H1 (cell line): ENCODE results near the gene NPHP4. TPM values are rescaled to one million over a fixed set of nuclear protein-coding genes. Genes with fewer than 3 reads are reported as not detected.

Source experiments
- CTCF ChIA-PET: fragments of 300-600 bp; sonication (Branson Sonifier 250); formaldehyde crosslinking; loops from one replicate; lab custom pipeline; 2021; ENCODE audit not compliant: partially characterized antibody; lab: Charles Lee
- POLR2A ChIA-PET: fragments of 300-600 bp; sonication (Branson Sonifier 250); formaldehyde crosslinking; loops from one replicate; lab custom pipeline; 2021; ENCODE audit warnings: inconsistent platforms; ENCODE audit not compliant: partially characterized antibody; lab: Charles Lee
- DNase-seq, 2 experiments: peaks; one replicate each; pipeline versions ENCODE4 v3.0.0 to v3.0.0-alpha.2; 2010 to 2022; ENCODE audit warnings: low spot score in 2 of 2, low read depth in 1 of 2, mixed read lengths in 1 of 2
- FAIRE-seq: peaks from 2 replicates; lab custom pipeline; 2011; peaks lifted over from hg19 to GRCh38; lab: Jason Lieb, UNC
- H2AFZ ChIP-seq: 2 replicates; pipeline ENCODE4 v1.8.1; 2012; ENCODE audit warnings: low read length, inconsistent platforms
- H2AK5ac ChIP-seq: 2 replicates; pipeline ENCODE4 v1.6.1; 2013; ENCODE audit warnings: low read depth, low read length
- H2BK120ac ChIP-seq: replicated peaks from 2 replicates; pipeline ENCODE3; 2013; ENCODE audit warnings: low read depth, low read length, inconsistent platforms
- H2BK12ac ChIP-seq: 2 replicates; pipeline ENCODE4 v1.6.1; 2013; ENCODE audit warnings: low read depth, low read length
- H2BK15ac ChIP-seq: 2 replicates; pipeline ENCODE4 v1.6.1; 2013; ENCODE audit warnings: low read length
- H2BK20ac ChIP-seq: 2 replicates; pipeline ENCODE4 v1.6.1; 2013; ENCODE audit warnings: low read length
- H2BK5ac ChIP-seq: 2 replicates; pipeline ENCODE4 v1.6.1; 2013; ENCODE audit warnings: low read depth, low read length
- H3K14ac ChIP-seq: 2 replicates; pipeline ENCODE4 v1.6.1; 2013; ENCODE audit warnings: inconsistent platforms; ENCODE audit not compliant: insufficient read length
- H3K18ac ChIP-seq: 2 replicates; pipeline ENCODE4 v1.6.1; 2013; ENCODE audit warnings: low read length; ENCODE audit errors: extremely low read depth
- H3K23ac ChIP-seq: 2 replicates; pipeline ENCODE4 v1.6.1; 2013; ENCODE audit warnings: inconsistent platforms; ENCODE audit not compliant: insufficient read length
- H3K23me2 ChIP-seq: 2 replicates; pipeline ENCODE4 v1.6.1; 2013; ENCODE audit warnings: low read depth, low read length
- H3K27ac ChIP-seq: 2 replicates; pipeline ENCODE4 v1.6.1; 2011; ENCODE audit warnings: low read depth, low read length, inconsistent platforms
- H3K27me3 ChIP-seq, 4 experiments: replicated peaks in 1 of 4; 1 replicate in 1 of 4; 2 replicates in 3 of 4; pipeline versions ENCODE4 v1.6.1 to v1.8.1; 2011 to 2013; ENCODE audit warnings: low read length in 3 of 4, mild to moderate bottlenecking in 3 of 4, inconsistent platforms in 2 of 4, mixed read lengths in 2 of 4, moderate library complexity in 1 of 4; ENCODE audit not compliant: control insufficient read depth in 3 of 4, insufficient read depth in 3 of 4; ENCODE audit errors: extremely low read depth in 1 of 4
- H3K36me3 ChIP-seq, 4 experiments: 2 replicates each; pipeline versions ENCODE4 v1.6.1 to v1.8.1; 2011 to 2013; ENCODE audit warnings: mild to moderate bottlenecking in 4 of 4, low read length in 3 of 4, moderate library complexity in 2 of 4, control low read depth in 1 of 4, inconsistent platforms in 1 of 4; ENCODE audit not compliant: insufficient read depth in 4 of 4, control insufficient read depth in 2 of 4
- H3K4ac ChIP-seq: replicated peaks from 2 replicates; pipeline ENCODE3; 2013; ENCODE audit warnings: low read length, low read depth, mixed read lengths, inconsistent platforms; ENCODE audit not compliant: insufficient read length
- H3K4me1 ChIP-seq, 4 experiments: replicated peaks in 1 of 4; 1 replicate in 1 of 4; 2 replicates in 3 of 4; pipeline versions ENCODE4 v1.6.1 to v1.8.1; 2011 to 2013; ENCODE audit warnings: low read length in 3 of 4, inconsistent platforms in 2 of 4, mixed read lengths in 1 of 4; ENCODE audit not compliant: insufficient read depth in 4 of 4, control insufficient read depth in 3 of 4
- H3K4me2 ChIP-seq, 2 experiments: 2 replicates each; pipeline versions ENCODE4 v1.6.1 to v1.8.1; 2011 to 2013; ENCODE audit warnings: low read depth in 2 of 2, low read length in 2 of 2, control low read depth in 1 of 2, inconsistent platforms in 1 of 2, mild to moderate bottlenecking in 1 of 2; ENCODE audit not compliant: insufficient read depth in 1 of 2
- H3K4me3 ChIP-seq, 4 experiments: fragments of 200-600, 300-600 bp in 1 of 4; sonication (generic), shearing (Covaris generic), sonication (Bioruptor Twin) in 1 of 4; 2 replicates each; pipeline versions ENCODE4 v1.5.1 to v1.8.1; 2011 to 2016; ENCODE audit warnings: low read length in 4 of 4, low read depth in 3 of 4, control low read depth in 2 of 4, inconsistent platforms in 2 of 4, mild to moderate bottlenecking in 2 of 4, mixed read lengths in 1 of 4, moderate library complexity in 1 of 4; ENCODE audit not compliant: insufficient read depth in 2 of 4; ENCODE audit errors: extremely low read depth in 1 of 4
- H3K56ac ChIP-seq: replicated peaks from 2 replicates; pipeline ENCODE3; 2013; ENCODE audit warnings: low read depth, mild to moderate bottlenecking, mixed read lengths, low read length, inconsistent platforms; ENCODE audit not compliant: insufficient read length
- H3K79me1 ChIP-seq: 2 replicates; pipeline ENCODE4 v1.6.1; 2013; ENCODE audit warnings: low read depth, low read length, control low read depth
- H3K79me2 ChIP-seq, 2 experiments: 2 replicates each; pipeline versions ENCODE4 v1.6.1 to v1.8.1; 2012 to 2013; ENCODE audit warnings: low read length in 2 of 2, mild to moderate bottlenecking in 2 of 2, inconsistent platforms in 1 of 2; ENCODE audit not compliant: insufficient read depth in 2 of 2, control insufficient read depth in 1 of 2
- H3K9ac ChIP-seq, 4 experiments: replicated peaks in 1 of 4; 1 replicate in 1 of 4; 2 replicates in 3 of 4; pipeline versions ENCODE4 v1.6.1 to v1.8.1; 2011 to 2013; ENCODE audit warnings: low read depth in 3 of 4, low read length in 3 of 4, control low read depth in 2 of 4, mild to moderate bottlenecking in 2 of 4, moderate library complexity in 2 of 4, inconsistent platforms in 1 of 4; ENCODE audit errors: extremely low read depth in 1 of 4
- H3K9me3 ChIP-seq, 2 experiments: 2 replicates each; pipeline versions ENCODE4 v1.6.1 to v1.8.1; 2012 to 2013; ENCODE audit warnings: mild to moderate bottlenecking in 2 of 2, moderate library complexity in 2 of 2, control low read depth in 1 of 2, inconsistent platforms in 1 of 2, low read depth in 1 of 2, low read length in 1 of 2, mixed read lengths in 1 of 2; ENCODE audit not compliant: insufficient read depth in 2 of 2
- H4K20me1 ChIP-seq, 2 experiments: replicated peaks in 1 of 2; 2 replicates each; pipeline versions ENCODE3 to v1.8.1; 2011 to 2013; ENCODE audit warnings: inconsistent platforms in 2 of 2, low read length in 2 of 2, mild to moderate bottlenecking in 1 of 2; ENCODE audit not compliant: insufficient read depth in 2 of 2, control insufficient read depth in 1 of 2
- H4K5ac ChIP-seq: 2 replicates; pipeline ENCODE4 v1.6.1; 2013; ENCODE audit warnings: low read length, low read depth, mixed read lengths, inconsistent platforms; ENCODE audit not compliant: insufficient read length
- H4K8ac ChIP-seq: 2 replicates; pipeline ENCODE4 v1.8.0; 2013; ENCODE audit warnings: mild to moderate bottlenecking, moderate library complexity, low read length, inconsistent platforms; ENCODE audit not compliant: insufficient read depth; ENCODE audit errors: extremely low read depth
- H4K91ac ChIP-seq: replicated peaks from 2 replicates; pipeline ENCODE3; 2013; ENCODE audit warnings: low read length, mixed read lengths, inconsistent platforms; ENCODE audit not compliant: insufficient read length
- CBX8 ChIP-seq: fragments of 300-800, 300-1000 bp; sonication (generic); IDR thresholded peaks from 2 replicates; pipeline ENCODE4 v1.7.1; 2016; ENCODE audit warnings: low read depth, low read length, borderline replicate concordance
- CTBP2 ChIP-seq: IDR thresholded peaks from 2 replicates; pipeline ENCODE4 v1.7.0; 2011; ENCODE audit warnings: borderline replicate concordance, mild to moderate bottlenecking, moderate library complexity, mixed read lengths, low read length; ENCODE audit not compliant: insufficient read depth, insufficient read length
- EGR1 ChIP-seq: IDR thresholded peaks from 2 replicates; pipeline ENCODE4 v1.6.1; 2011; ENCODE audit warnings: low read depth, low read length, borderline replicate concordance
- HDAC6 ChIP-seq: IDR thresholded peaks from one replicate; pipeline ENCODE4 v1.7.1; 2012; ENCODE audit warnings: low read depth, mild to moderate bottlenecking, inconsistent platforms, low read length, moderate library complexity
- PHF8 ChIP-seq: fragments of 200-600 bp; sonication (generic); conservative IDR thresholded peaks from 2 replicates; pipeline ENCODE4 v1.7.1; 2012; ENCODE audit warnings: low read depth, mild to moderate bottlenecking, inconsistent platforms, low read length, moderate library complexity
- SP2 ChIP-seq: IDR thresholded peaks from 2 replicates; pipeline ENCODE4 v1.6.1; 2012; ENCODE audit warnings: mild to moderate bottlenecking, low read length, inconsistent platforms
- SP4 ChIP-seq: IDR thresholded peaks from 2 replicates; pipeline ENCODE4 v1.6.1; 2012; ENCODE audit warnings: low read length, inconsistent platforms
- TEAD4 ChIP-seq: IDR thresholded peaks from 2 replicates; pipeline ENCODE4 v1.6.1; 2012; ENCODE audit warnings: low read depth, low read length, inconsistent platforms, mixed read lengths
- WGBS, 2 experiments: shearing (Covaris generic) in 1 of 2; methylation state at CpG; one replicate each; pipeline versions ENCODE4 v1.1.6 to v1.1.7; 2013 to 2015; ENCODE audit warnings: low lambda C conversion rate in 2 of 2, mixed read lengths in 2 of 2, inconsistent platforms in 1 of 2, low coverage in 1 of 2, missing lambda C conversion rate in 1 of 2; ENCODE audit not compliant: insufficient replicate concordance in 2 of 2, insufficient coverage in 1 of 2, insufficient read length in 1 of 2; ENCODE audit errors: extremely low coverage in 1 of 2, missing lambda C conversion rate in 1 of 2; 5-methylcytosine and 5-hydroxymethylcytosine counted together
- polyA plus RNA-seq, 7 experiments: library from polyadenylated mRNA; depleted of rRNA in 3 of 7; stranded (reverse) in 5 of 7; unstranded in 2 of 7; fragments of >200 nt in 5 of 7; fragments of 200-250 nt in 2 of 7; gene quantifications; 1 replicate in 5 of 7; 2 replicates in 1 of 7; 4 replicates in 1 of 7; pipeline versions ENCODE4 v1.2.1 to v1.2.3, GENCODE V29; 2011 to 2013; ENCODE audit warnings: missing spikeins in 2 of 7, mixed read lengths in 2 of 7
- total RNA-seq: library from RNA; stranded (reverse); fragmentation: NEBNext Ultra II Directional; extraction: Animal tissue kit (Norgen Biotek cat#: 25700); gene quantifications from 2 replicates; pipeline ENCODE4 v1.2.1, GENCODE V29; 2021
- TF ChIP-seq, protein P1 (sequence below): IDR thresholded peaks from 2 replicates; pipeline ENCODE4 v1.6.1; 2011; ENCODE audit warnings: low read length, improper control_type of control experiment

NPHP4 gene
- total and polyA plus RNA-seq, 2 of the 8 experiments (the other 6 are each of a cell fraction or from before 2014, with no cell fraction given), result 5.8 to 14.0 TPM

DNA sequence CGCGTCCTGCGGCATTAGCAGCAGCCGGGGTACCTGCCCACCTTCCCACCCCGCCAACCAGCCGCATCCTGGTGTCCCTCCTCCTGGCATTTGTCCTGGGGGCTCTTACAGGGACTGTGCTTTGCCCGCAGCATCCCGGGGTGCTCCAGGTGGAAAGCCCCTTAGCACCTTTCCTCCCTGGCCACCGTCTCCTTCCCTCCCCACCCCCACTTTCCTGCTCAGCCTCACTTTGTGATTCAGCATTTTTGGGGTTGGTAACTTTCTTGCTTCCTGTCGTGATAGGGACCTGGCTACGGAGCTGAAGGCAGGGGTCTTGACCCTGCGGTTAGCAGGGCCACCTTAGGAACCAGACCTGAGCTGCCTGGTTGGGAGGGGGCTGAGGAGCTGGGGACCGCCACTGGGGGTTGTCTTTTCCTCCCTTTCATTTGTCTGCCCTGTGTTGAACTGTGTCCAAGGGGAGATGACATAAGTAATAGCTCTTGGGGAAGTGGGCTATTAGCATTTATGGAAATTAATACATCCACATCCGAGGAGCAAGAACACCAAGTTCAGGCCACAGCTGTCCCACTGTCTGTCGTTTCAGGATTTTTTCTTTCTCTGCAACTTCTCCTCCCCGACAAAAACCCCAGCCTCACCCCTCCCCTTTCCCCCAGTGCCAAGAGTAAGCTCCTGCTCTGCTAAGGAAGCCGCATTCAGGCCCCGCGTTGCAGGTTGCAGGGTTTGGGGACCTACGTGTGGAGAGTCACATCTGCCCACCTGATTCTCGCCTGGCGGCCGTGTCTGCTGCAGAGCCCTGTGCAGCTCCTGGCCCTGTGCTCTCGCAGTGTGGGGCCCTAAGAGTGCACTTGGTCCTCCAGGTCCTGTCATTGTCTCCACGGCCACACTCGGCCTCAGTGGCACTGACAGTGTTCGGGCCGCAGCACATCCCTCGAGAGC, 1.6 kb upstream of the NPHP4 start:
- Histone ChIP-seq H3K27me3 (peaks cover 0 to 36% (median 21%) of the 10 kb centered on the region in 4 experiments; a peak in 5 of 7 replicates), H3K23me2 (peaks cover 15% of the 10 kb centered on the region), H4K91ac (no peak overlapping the region), H3K27ac (no peak overlapping the region), H3K18ac (peak overlapping the region; percentile 83; the same call in 1 of the 2 replicates), H3K4me2 (peak overlapping the region; percentile 83 to 91), H3K14ac (no peak overlapping the region), H3K4ac (peak overlapping the region; percentile 27), H2BK120ac (no peak overlapping the region), H4K8ac (no peak overlapping the region), H2BK5ac (peak overlapping the region; percentile 44; the same call in 1 of the 2 replicates), H2BK20ac (no peak overlapping the region), H4K5ac (no peak overlapping the region), H4K20me1 (peaks cover 8 to 20% of the 10 kb centered on the region in 2 experiments), H2AK5ac (no peak overlapping the region), H3K23ac (no peak overlapping the region), H3K4me3 (peak overlapping the region; percentile 59 to 93 (median 62)), H3K56ac (no peak overlapping the region), H3K9ac (no peak overlapping the region; a peak in 1 of 7 replicates), H3K4me1 (peaks cover 5 to 20% (median 11%) of the 10 kb centered on the region in 4 experiments), H2BK15ac (peak overlapping the region; percentile 46; the same call in 1 of the 2 replicates), H3K79me1 (peaks cover 6% of the 10 kb centered on the region; the same call in 1 of the 2 replicates), H3K36me3 (no peaks in the 10 kb centered on the region), H3K79me2 (peaks cover 0 to 2% of the 10 kb centered on the region in 2 experiments; a peak in 1 of 4 replicates), H3K9me3 (no peaks in the 10 kb centered on the region), H2AFZ (no peak overlapping the region), H2BK12ac (peak overlapping the region; percentile 39; the same call in 1 of the 2 replicates)
- DNase-seq, result peak in 1 of 2 experiments; percentile 60
- POLR2A ChIA-PET, result interaction anchor here (1.3 to 1.4 kb wide), 2 partner anchors 8 to 13 kb away, joined by 4 to 5 read pairs; no protein-coding TSS in a partner anchor
- WGBS, 2 experiments, result 33% methylated on average over 27 of the region's 29 CpGs; no CpG with 5 or more reads in 1 of the 2 experiments
- CTCF ChIA-PET, result interaction anchor here (0.8 to 2.0 kb wide), 7 partner anchors 11 to 250 kb away, joined by 3 to 7 read pairs (median 3); no protein-coding TSS in a partner anchor
- no peak for FAIRE-seq
- TF ChIP-seq PHF8, result no peak
- TF ChIP-seq CTBP2, result no peak
- TF ChIP-seq TEAD4, result no peak
- TF ChIP-seq, protein P1, sequence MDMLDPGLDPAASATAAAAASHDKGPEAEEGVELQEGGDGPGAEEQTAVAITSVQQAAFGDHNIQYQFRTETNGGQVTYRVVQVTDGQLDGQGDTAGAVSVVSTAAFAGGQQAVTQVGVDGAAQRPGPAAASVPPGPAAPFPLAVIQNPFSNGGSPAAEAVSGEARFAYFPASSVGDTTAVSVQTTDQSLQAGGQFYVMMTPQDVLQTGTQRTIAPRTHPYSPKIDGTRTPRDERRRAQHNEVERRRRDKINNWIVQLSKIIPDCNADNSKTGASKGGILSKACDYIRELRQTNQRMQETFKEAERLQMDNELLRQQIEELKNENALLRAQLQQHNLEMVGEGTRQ, result no peak
- no peak for TF ChIP-seq CBX8
- TF ChIP-seq HDAC6, result no peak
- no peak for TF ChIP-seq EGR1
- TF ChIP-seq SP4, result no peak
- no peak for TF ChIP-seq SP2
